Spleen (tissue), 7 donors: ENCODE data around the gene TUBGCP2.

Experiments used
- CTCF ChIP-seq, 11 experiments: fragments of 200-600 bp in 7 of 11; fragments of 450-650 bp in 4 of 11; sonication (generic) in 4 of 11; IDR thresholded peaks in 8 of 11; conservative IDR thresholded peaks in 3 of 11; 1 replicate in 7 of 11; 2 replicates in 4 of 11; pipeline versions ENCODE4 v1.4.0 to v1.8.0; 2016 to 2021; ENCODE audit warnings: antibody characterized with exemption in 11 of 11, inconsistent platforms in 4 of 11, mild to moderate bottlenecking in 1 of 11
- POLR2A ChIP-seq, 3 donors: fragments of 450-650 bp; IDR thresholded peaks; one replicate each; pipeline ENCODE4 v1.5.1; 2017; ENCODE audit warnings: antibody characterized with exemption in 3 of 3, mild to moderate bottlenecking in 1 of 3
- POLR2AphosphoS5 ChIP-seq, 3 donors: sonication (generic); formaldehyde crosslinking; IDR thresholded peaks; one replicate each; pipeline ENCODE4 v1.5.1; 2017; ENCODE audit warnings: antibody characterized with exemption in 3 of 3
- donor health status: DM: no; HTN: no; CAD: no; lungs with moderate emphysema.
- donor health status: DM: no; HTN: no; CAD: no.
- donor health status: DM: no; HTN: no; CAD: no.

GRCh38 chr10:133332936-133333699 lies 24.4 kb upstream of the TUBGCP2 start:
- no peak for TF ChIP-seq CTCF (IDR thresholded peaks at IDR 0.05 in 8 of 11, conservative IDR thresholded peaks at IDR 0.05 in 3 of 11)
- TF ChIP-seq POLR2A (IDR thresholded peaks at IDR 0.05), result no peak
- no peak for TF ChIP-seq POLR2AphosphoS5 (IDR thresholded peaks at IDR 0.05)
